Gastroesophageal sphincter (tissue), 4 donors: ENCODE measurements around the gene PSEN2. TPM values are rescaled to one million over a fixed set of nuclear protein-coding genes. Genes with fewer than 3 reads are reported as not detected.

Source experiments
- ATAC-seq: fragments of 150-250 bp; one replicate; pipeline ENCODE4 v1.9.1; 2016; ENCODE audit warnings: mild to moderate bottlenecking, moderate library complexity
- H3K27ac ChIP-seq, 4 donors: fragments of 200-600 bp; sonication (generic) in 3 of 4; 1 replicate in 3 of 4; 2 replicates in 1 of 4; pipeline ENCODE4 v1.5.1; 2016 to 2019
- H3K27me3 ChIP-seq: fragments of 200-600 bp; sonication (generic); one replicate; pipeline ENCODE4 v1.5.1; 2019
- H3K36me3 ChIP-seq, 2 donors: fragments of 200-600 bp; sonication (generic); one replicate each; pipeline ENCODE4 v1.5.1; 2019; ENCODE audit warnings: control low read depth in 1 of 2
- H3K4me1 ChIP-seq, 3 donors: fragments of 200-600 bp; sonication (generic); 1 replicate in 2 of 3; 2 replicates in 1 of 3; pipeline ENCODE4 v1.5.1; 2016 to 2019; ENCODE audit warnings: control low read depth in 2 of 3
- H3K4me3 ChIP-seq, 2 donors: fragments of 200-600 bp; sonication (generic); one replicate each; pipeline ENCODE4 v1.5.1; 2019; ENCODE audit warnings: mild to moderate bottlenecking in 1 of 2, moderate library complexity in 1 of 2
- H3K9me3 ChIP-seq, 3 donors: fragments of 200-600 bp; sonication (generic); one replicate each; pipeline ENCODE4 v1.5.1; 2017 to 2019; ENCODE audit warnings: control low read depth in 2 of 3
- CTCF ChIP-seq, 4 experiments: fragments of 200-600 bp in 2 of 4; fragments of 450-650 bp in 2 of 4; sonication (generic) in 1 of 4; IDR thresholded peaks; one replicate each; pipeline ENCODE4 v1.5.1; 2017 to 2019; ENCODE audit warnings: antibody characterized with exemption in 4 of 4, mild to moderate bottlenecking in 2 of 4, moderate library complexity in 2 of 4
- EP300 ChIP-seq: sonication (generic); formaldehyde crosslinking; IDR thresholded peaks from one replicate; pipeline ENCODE4 v1.6.1; 2017; ENCODE audit warnings: antibody characterized with exemption, mild to moderate bottlenecking
- POLR2A ChIP-seq, 2 donors: fragments of 450-650 bp; IDR thresholded peaks; one replicate each; pipeline ENCODE4 v1.6.1; 2017; ENCODE audit warnings: antibody characterized with exemption in 2 of 2, mild to moderate bottlenecking in 2 of 2, moderate library complexity in 1 of 2
- POLR2AphosphoS5 ChIP-seq: sonication (generic); formaldehyde crosslinking; IDR thresholded peaks from one replicate; pipeline ENCODE4 v1.6.1; 2017; ENCODE audit warnings: antibody characterized with exemption
- WGBS, 2 donors: methylation state at CpG; one replicate each; pipeline ENCODE4 v1.1.5; 2018; ENCODE audit warnings: low coverage in 1 of 2; 5-methylcytosine and 5-hydroxymethylcytosine counted together
- total RNA-seq, 4 donors: library from RNA; depleted of rRNA; stranded (reverse); fragments of >200 nt; gene quantifications; one replicate each; pipeline ENCODE4 v1.1.0, GENCODE V29; 2016

PSEN2 gene
- total RNA-seq, 4 donors from 2014 or later, result 41.4 to 64.4 (median 42.5) TPM

- 74 to 81% methylated on average over 8 of the region's 9 CpGs for WGBS, 2 donors
- peaks cover 7 to 51% (median 29%) of the 10 kb centered on the region in 3 donors for H3K4me1 ChIP-seq
- H3K27ac ChIP-seq, result peak overlapping the region in 1 of 4 donors; percentile 94
- no peak for ATAC-seq
- no peaks in the 10 kb centered on the region for H3K9me3 ChIP-seq
- no peaks in the 10 kb centered on the region for H3K36me3 ChIP-seq
- H3K27me3 ChIP-seq, result no peaks in the 10 kb centered on the region
- H3K4me3 ChIP-seq, result no peak overlapping the region
- TF ChIP-seq CTCF (IDR thresholded peaks at IDR 0.05), result no peak
- no peak for TF ChIP-seq EP300
- no peak for TF ChIP-seq POLR2A (IDR thresholded peaks at IDR 0.05)
- no peak for TF ChIP-seq POLR2AphosphoS5
Measured at GRCh38 chr1:226825037-226825745, 45.2 kb upstream of the PSEN2 start.

- Histone ChIP-seq H3K4me1 (peaks cover 7 to 48% (median 27%) of the 10 kb centered on the region in 3 donors), H3K27ac (peak overlapping the region in 1 of 4 donors; percentile 93), H3K36me3 (no peaks in the 10 kb centered on the region), H3K9me3 (no peaks in the 10 kb centered on the region), H3K4me3 (no peak overlapping the region), H3K27me3 (no peaks in the 10 kb centered on the region)
- no peak for ATAC-seq
- TF ChIP-seq EP300 (no peak), CTCF (IDR thresholded peaks at IDR 0.05) (no peak), POLR2AphosphoS5 (no peak), POLR2A (IDR thresholded peaks at IDR 0.05) (no peak)
- WGBS, 2 donors, result 80 to 95% methylated on average over 1 to 3 of the region's 3 CpGs
Measured at GRCh38 chr1:226825746-226826100, 44.7 kb upstream of the PSEN2 start.

GRCh38 chr1:226826479-226827261 lies 43.7 kb upstream of the PSEN2 start:
- H3K9me3 ChIP-seq, result no peaks in the 10 kb centered on the region
- no peak for TF ChIP-seq POLR2A (IDR thresholded peaks at IDR 0.05)
- H3K27ac ChIP-seq, result peak overlapping the region; percentile 79 to 93 (median 88)
- H3K27me3 ChIP-seq, result no peaks in the 10 kb centered on the region
- H3K4me3 ChIP-seq, result no peak overlapping the region
- WGBS, 2 donors, result 50 to 80% methylated on average over 2 to 12 of the region's 19 CpGs
- peaks cover 4 to 39% (median 20%) of the 10 kb centered on the region in 3 donors for H3K4me1 ChIP-seq
- no peak for ATAC-seq
- no peaks in the 10 kb centered on the region for H3K36me3 ChIP-seq

GRCh38 chr1:226827458-226827857 lies 43.0 kb upstream of the PSEN2 start:
- Histone ChIP-seq H3K4me3 (peak overlapping the region in 1 of 2 donors; percentile 37), H3K36me3 (no peaks in the 10 kb centered on the region), H3K4me1 (peaks cover 0 to 31% (median 15%) of the 10 kb centered on the region in 3 donors), H3K27me3 (no peaks in the 10 kb centered on the region), H3K27ac (peak overlapping the region; percentile 79 to 93 (median 88)), H3K9me3 (no peaks in the 10 kb centered on the region)
- ATAC-seq, result peak; percentile 85
- WGBS, 2 donors, result 19 to 30% methylated on average over 8 to 11 of the region's 11 CpGs
- TF ChIP-seq EP300, result no peak
- TF ChIP-seq POLR2A (IDR thresholded peaks at IDR 0.05), result peak in 1 of 2 donors; percentile 34
- TF ChIP-seq POLR2AphosphoS5, result peak; percentile 33

- H3K36me3 ChIP-seq, result no peaks in the 10 kb centered on the region
- peak overlapping the region in 1 of 2 donors; percentile 37 for H3K4me3 ChIP-seq
- H3K27ac ChIP-seq, result peak overlapping the region; percentile 79 to 93 (median 88)
- ATAC-seq, result peak; percentile 94
- H3K27me3 ChIP-seq, result no peaks in the 10 kb centered on the region
- TF ChIP-seq EP300 (no peak), CTCF (IDR thresholded peaks at IDR 0.05) (peak; percentile 93 to 99 (median 97)), POLR2AphosphoS5 (peak; percentile 53)
- H3K4me1 ChIP-seq, result peaks cover 0 to 25% (median 12%) of the 10 kb centered on the region in 3 donors
- WGBS, 2 donors, result 0 to 1% methylated on average over 10 to 11 of the region's 19 CpGs
- no peaks in the 10 kb centered on the region for H3K9me3 ChIP-seq
Measured at GRCh38 chr1:226827968-226828513, 42.4 kb upstream of the PSEN2 start.
